Activated CD4-positive, alpha-beta T cell treated with anti-CD3 and anti-CD28 coated beads for 24 hours (primary cell): ENCODE data around the gene ERVW-1.

Experiments
- DNase-seq, 2 donors: peaks; one replicate each; pipeline ENCODE4 v3.0.0-alpha.2; 2020; ENCODE audit warnings: low read depth in 2 of 2

Gene ERVW-1

GRCh38 chr7:92425311-92425947 is 52.3 kb downstream of the ERVW-1 start:
- DNase-seq = no peak

- no peak for DNase-seq
Observed at GRCh38 chr7:92423710-92424131, 54.0 kb downstream of the ERVW-1 start.

- DNase-seq = no peak
Observed at GRCh38 chr7:92422926-92423325, 54.8 kb downstream of the ERVW-1 start.

GRCh38 chr7:92421676-92422435 is 55.9 kb downstream of the ERVW-1 start:
- DNase-seq = no peak
